ENCODE results near the gene ARHGEF39. TPM values are rescaled to one million over a fixed set of nuclear protein-coding genes. Genes with fewer than 3 reads are reported as not detected.

The ARHGEF39 gene
- total RNA-seq, 1 donor from 2014 or later, result 0.79 TPM

- no peak overlapping the region for H3K4me3 ChIP-seq (ENCODE audit: low read depth, low read length)
- no peaks in the 10 kb centered on the region for H3K36me3 ChIP-seq (ENCODE audit: control insufficient read depth, insufficient read depth, low read length)
- TF ChIP-seq CTCF (IDR thresholded peaks at IDR 0.05; ENCODE audit: insufficient read depth, low read length, severe bottlenecking), result no peak
- no peak for DNase-seq (ENCODE audit: low read depth)
- no peak for FAIRE-seq
- peaks cover 4% of the 10 kb centered on the region for H3K27me3 ChIP-seq (ENCODE audit: control insufficient read depth, insufficient read depth, low read length)
Observed at GRCh38 chr9:35618854-35619799, 45.9 kb downstream of the ARHGEF39 start.

GRCh38 chr9:35618325-35618727 is 46.7 kb downstream of the ARHGEF39 start, which contains the start of gene CD72:
CD72 (minus strand) TSS chr9:35618413; CDS start chr9:35618303, 110 bp downstream.
- no peak for DNase-seq (ENCODE audit: low read depth)
- peaks cover 4% of the 10 kb centered on the region for H3K27me3 ChIP-seq (ENCODE audit: control insufficient read depth, insufficient read depth, low read length)
- H3K36me3 ChIP-seq (ENCODE audit: control insufficient read depth, insufficient read depth, low read length), result no peaks in the 10 kb centered on the region
- no peak for FAIRE-seq
- no peak for TF ChIP-seq CTCF (IDR thresholded peaks at IDR 0.05; ENCODE audit: insufficient read depth, low read length, severe bottlenecking)
- peak within 1 kb of the TSS; percentile 18 for H3K4me3 ChIP-seq (ENCODE audit: low read depth, low read length)

GRCh38 chr9:35617548-35617947 is 47.4 kb downstream of the ARHGEF39 start:
- TF ChIP-seq CTCF (IDR thresholded peaks at IDR 0.05; ENCODE audit: insufficient read depth, low read length, severe bottlenecking), result no peak
- FAIRE-seq (no peak), DNase-seq (ENCODE audit: low read depth) (no peak)
- Histone ChIP-seq H3K27me3 (ENCODE audit: control insufficient read depth, insufficient read depth, low read length) (peaks cover 4% of the 10 kb centered on the region), H3K4me3 (ENCODE audit: low read depth, low read length) (no peak overlapping the region), H3K36me3 (ENCODE audit: control insufficient read depth, insufficient read depth, low read length) (no peaks in the 10 kb centered on the region)

GRCh38 chr9:35616681-35617459 is 48.1 kb downstream of the ARHGEF39 start:
- DNase-seq (ENCODE audit: low read depth), result peak; percentile 36
- Histone ChIP-seq H3K36me3 (ENCODE audit: control insufficient read depth, insufficient read depth, low read length) (no peaks in the 10 kb centered on the region), H3K27me3 (ENCODE audit: control insufficient read depth, insufficient read depth, low read length) (peaks cover 4% of the 10 kb centered on the region), H3K4me3 (ENCODE audit: low read depth, low read length) (peak overlapping the region; percentile 18)
- no peak for FAIRE-seq
- no peak for TF ChIP-seq CTCF (IDR thresholded peaks at IDR 0.05; ENCODE audit: insufficient read depth, low read length, severe bottlenecking)

GRCh38 chr9:35615981-35616680 is 48.9 kb downstream of the ARHGEF39 start:
- DNase-seq (ENCODE audit: low read depth) (no peak), FAIRE-seq (no peak)
- Histone ChIP-seq H3K4me3 (ENCODE audit: low read depth, low read length) (no peak overlapping the region), H3K36me3 (ENCODE audit: control insufficient read depth, insufficient read depth, low read length) (no peaks in the 10 kb centered on the region), H3K27me3 (ENCODE audit: control insufficient read depth, insufficient read depth, low read length) (peaks cover 4% of the 10 kb centered on the region)
- no peak for TF ChIP-seq CTCF (IDR thresholded peaks at IDR 0.05; ENCODE audit: insufficient read depth, low read length, severe bottlenecking)
